Neural progenitor cell (in vitro differentiated cells): ENCODE results near the gene UBAP2.

Source experiments
- CTCF ChIP-seq: fragments of 200-600 bp; sonication (generic); IDR thresholded peaks from 2 replicates; pipeline ENCODE4 v1.5.1; 2017; ENCODE audit warnings: antibody characterized with exemption, mild to moderate bottlenecking
- EZH2 ChIP-seq: fragments of 200-600 bp; sonication (generic); IDR thresholded peaks from 2 replicates; pipeline ENCODE4 v1.6.1; 2017; ENCODE audit warnings: antibody characterized with exemption, mild to moderate bottlenecking, moderate library complexity

- TF ChIP-seq CTCF: no peak
- TF ChIP-seq EZH2: no peak
Measured at GRCh38 chr9:34045903-34046302, 2.8 kb downstream of the UBAP2 start.
